GM18951 (cell line): ENCODE results near the gene CLDN34.

Experiments
- POLR2A ChIP-seq: IDR thresholded peaks from 4 replicates; pipeline ENCODE4 v1.6.1; 2011; ENCODE audit warnings: mild to moderate bottlenecking; ENCODE audit not compliant: insufficient read length, insufficient read depth; ENCODE audit errors: extremely low read depth
- in situ Hi-C: fragments of 300-500 bp; cut with MboI; formaldehyde crosslinking; loops from one replicate; pipeline ENCODE4 v1.12.0; 2022; ENCODE audit warnings: low sequenced_read_pairs, mixed read lengths, inconsistent platforms; ENCODE audit not compliant: unreplicated experiment

CLDN34 gene

GRCh38 chrX:9966775-9967408 is at the start of gene CLDN34:
Gene CLDN34 (plus strand): TSS chrX:9967358. CDS start chrX:9967358, 0 bp downstream.
- TF ChIP-seq POLR2A, result no peak
- in situ Hi-C loops, result no loop called here

GRCh38 chrX:9917861-9918260 is 49.3 kb upstream of the CLDN34 start:
- in situ Hi-C loops, result no loop called here

DNA sequence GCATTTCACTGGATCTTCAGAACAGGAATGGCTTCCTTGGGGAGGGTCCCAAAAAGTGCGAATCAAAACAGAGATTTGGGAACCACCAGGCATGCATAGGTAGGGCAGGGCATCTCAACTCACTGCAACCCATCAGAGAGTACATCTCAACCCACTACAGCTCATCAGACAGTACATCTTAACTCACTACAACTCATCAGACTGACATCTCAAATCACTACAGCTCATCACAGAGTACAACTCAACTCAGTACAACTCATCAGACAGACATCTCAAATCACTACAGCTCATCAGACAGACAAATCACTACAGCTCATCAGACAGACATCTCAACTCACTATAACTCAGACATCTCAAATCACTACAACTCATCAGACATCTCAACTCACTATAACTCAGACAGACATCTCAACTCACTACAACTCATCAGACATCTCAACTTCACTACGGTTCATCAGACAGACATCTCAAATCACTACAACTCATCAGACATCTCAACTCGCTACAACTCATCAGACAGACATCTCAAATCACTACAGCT is 47.5 kb upstream of the CLDN34 start:
- in situ Hi-C loops, result no loop called here

More at GRCh38 chrX:9917861-9918260, 49.3 kb upstream of the CLDN34 start:
- TF ChIP-seq POLR2A, result no peak

DNA sequence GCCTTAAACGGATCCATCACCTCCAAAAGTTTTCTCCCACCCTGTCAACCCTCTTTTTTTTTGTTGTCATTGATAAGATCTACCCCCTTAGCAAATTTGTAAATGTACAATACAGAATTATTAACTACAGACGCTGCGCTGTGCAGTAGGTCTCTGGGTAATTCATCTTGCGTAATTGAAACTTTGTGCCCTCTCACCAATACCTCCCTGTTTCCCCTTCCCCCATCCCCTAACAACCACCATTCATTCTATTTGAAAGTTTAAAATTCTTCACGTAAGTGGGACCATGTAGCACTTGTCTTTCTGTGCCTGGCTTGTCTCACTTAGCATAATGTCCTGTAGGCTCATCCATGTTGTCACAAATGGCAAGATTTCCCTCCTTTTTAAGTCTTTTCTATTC is 45.8 kb upstream of the CLDN34 start:
- TF ChIP-seq POLR2A, result no peak
- in situ Hi-C loops, result no loop called here

More for the DNA sequence above, 47.5 kb upstream of the CLDN34 start:
- no peak for TF ChIP-seq POLR2A

DNA sequence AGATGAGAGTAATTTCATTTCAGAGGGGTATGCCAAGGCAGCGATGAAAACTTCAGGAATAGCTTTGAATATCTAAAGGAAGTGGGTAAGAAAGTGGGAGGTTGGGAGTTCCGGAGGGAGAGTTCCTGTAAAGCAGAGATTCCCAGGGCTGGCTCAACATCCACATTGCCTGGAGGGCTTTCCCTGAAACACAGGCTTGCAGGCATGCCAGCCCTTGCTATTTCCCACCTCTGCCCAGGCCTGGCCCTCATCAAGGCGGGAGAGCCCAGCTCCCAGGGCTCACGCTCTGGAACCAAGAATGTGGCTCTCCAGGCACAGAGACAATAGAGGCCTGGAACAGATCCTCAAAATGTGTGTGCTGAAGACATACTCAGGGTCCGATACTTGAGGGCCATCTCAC is 43.8 kb upstream of the CLDN34 start:
- in situ Hi-C loops, result no loop called here
- TF ChIP-seq POLR2A, result no peak

DNA sequence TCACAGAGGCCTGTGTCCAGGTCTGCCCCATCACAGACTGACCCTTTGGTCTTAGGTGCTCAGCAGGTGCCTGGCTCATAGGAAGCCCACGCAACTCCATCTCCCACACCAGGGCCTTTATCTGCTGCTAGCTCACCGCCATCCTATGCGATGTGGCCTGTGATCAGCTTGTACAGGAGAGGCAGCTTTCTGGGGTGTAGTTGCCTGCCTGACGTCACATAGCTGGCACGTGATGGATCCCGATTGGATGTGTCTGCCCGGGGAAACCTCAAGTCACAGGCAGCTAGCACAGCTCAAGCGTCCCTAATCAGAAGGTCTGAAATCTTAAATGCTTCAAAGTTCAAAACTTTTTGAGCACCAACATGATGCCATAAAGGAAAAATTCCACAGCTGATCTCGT is 41.2 kb upstream of the CLDN34 start:
- in situ Hi-C loops, result no loop called here
- TF ChIP-seq POLR2A, result no peak

- no peak for TF ChIP-seq POLR2A
- in situ Hi-C loops, result no loop called here
These were observed 39.3 kb upstream of the CLDN34 start for GRCh38 chrX:9927698-9928482.

GRCh38 chrX:9935436-9935835 is 31.7 kb upstream of the CLDN34 start:
- TF ChIP-seq POLR2A, result no peak
- in situ Hi-C loops, result no loop called here

DNA sequence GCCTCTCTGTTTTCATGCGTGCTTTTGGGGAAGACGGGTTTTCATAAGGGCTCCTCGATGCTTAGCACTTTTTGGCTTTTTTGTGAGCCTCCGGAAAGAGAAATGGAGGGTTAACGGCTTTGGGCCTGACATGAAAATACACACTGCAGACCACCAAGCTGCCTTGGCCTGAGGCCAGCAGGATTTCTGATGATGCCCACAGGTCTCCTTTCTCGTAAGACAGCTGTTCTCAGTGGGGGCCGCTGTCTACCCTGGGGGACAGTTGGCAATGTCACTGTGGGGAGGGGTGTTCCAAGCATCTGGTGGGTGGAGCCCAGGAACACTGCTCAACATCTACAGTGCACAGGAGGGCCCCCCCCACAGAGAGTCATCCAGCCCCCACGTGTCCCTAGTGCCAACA is 29.4 kb upstream of the CLDN34 start:
- in situ Hi-C loops, result no loop called here
- no peak for TF ChIP-seq POLR2A

GRCh38 chrX:9938516-9938915 is 28.6 kb upstream of the CLDN34 start:
- in situ Hi-C loops, result no loop called here
- TF ChIP-seq POLR2A, result no peak

GRCh38 chrX:9940421-9940820 is 26.7 kb upstream of the CLDN34 start:
- in situ Hi-C loops, result no loop called here
- TF ChIP-seq POLR2A, result no peak

- in situ Hi-C loops, result no loop called here
- TF ChIP-seq POLR2A, result no peak
These were observed 25.1 kb upstream of the CLDN34 start for GRCh38 chrX:9942086-9942485.

- TF ChIP-seq POLR2A, result no peak
- in situ Hi-C loops, result no loop called here
These were observed 23.7 kb upstream of the CLDN34 start for GRCh38 chrX:9943420-9943819.
